ENCODE data around the gene EIF2S3. TPM values are rescaled to one million over a fixed set of nuclear protein-coding genes. Genes with fewer than 3 reads are reported as not detected.

EIF2S3 gene
- total and polyA plus RNA-seq, 2 donors (not counting 1 experiment from before 2014, with no cell fraction given) = 125 to 272 TPM

GRCh38 chrX:24113181-24113580 is 58.4 kb downstream of the EIF2S3 start:
- no peaks in the 10 kb centered on the region for H3K27me3 ChIP-seq (replicated peaks in 1 of 4; ENCODE audit: control extremely low read depth in 1 of 4, control insufficient read depth in 3 of 4, insufficient read depth in 4 of 4, low read length in 3 of 4)
- WGBS (ENCODE audit: insufficient coverage) = no CpG with 5 or more reads among the region's 2 CpGs
- H3K36me3 ChIP-seq (replicated peaks in 1 of 2; ENCODE audit: control extremely low read depth in 1 of 2, control insufficient read depth in 1 of 2, extremely low read depth in 1 of 2, insufficient read depth in 2 of 2, low read length in 1 of 2) = no peaks in the 10 kb centered on the region
- Mint-ChIP-seq H3K4me3 (no peak overlapping the region), H3K9me3 (ENCODE audit: insufficient read depth) (no peaks in the 10 kb centered on the region), H3K27ac (no peak overlapping the region), H3K4me1 (no peaks in the 10 kb centered on the region), H3K27me3 (no peaks in the 10 kb centered on the region)
- H3K9me3 ChIP-seq (ENCODE audit: control extremely low read depth in 1 of 3, control insufficient read depth in 2 of 3, insufficient read depth in 1 of 3, low read length in 2 of 3) = no peaks in the 10 kb centered on the region
- H3K79me2 ChIP-seq (ENCODE audit: control insufficient read depth, insufficient read depth, low read length) = no peaks in the 10 kb centered on the region
- DNase-seq (no peak), ATAC-seq (ENCODE audit: low read depth) (no peak)
- POLR2A ChIA-PET = no interaction called here
- H3K4me2 ChIP-seq (replicated peaks; ENCODE audit: low read depth, low read length, poor library complexity, severe bottlenecking) = no peak overlapping the region
- H3K27ac ChIP-seq (ENCODE audit: low read length in 2 of 2) = no peak overlapping the region
- no peak overlapping the region for H2AFZ ChIP-seq (ENCODE audit: insufficient read depth, low read depth, low read length, poor library complexity, severe bottlenecking)
- no peak overlapping the region for H3K9ac ChIP-seq (ENCODE audit: low read length)
- CTCF ChIA-PET = no interaction called here
- no peak overlapping the region for H3K4me3 ChIP-seq (ENCODE audit: control extremely low read depth in 1 of 5, extremely low read depth in 1 of 5, insufficient read depth in 1 of 5, low read depth in 2 of 5, low read length in 4 of 5)
- H4K20me1 ChIP-seq (ENCODE audit: control insufficient read depth, insufficient read depth, low read length, poor library complexity, severe bottlenecking) = no peaks in the 10 kb centered on the region
- intact Hi-C loops (cut with micrococcal nuclease) = no loop called here
- TF ChIP-seq CTCF (IDR thresholded peaks at IDR 0.05) = no peak
- TF ChIP-seq EZH2 (IDR thresholded peaks at IDR 0.05; ENCODE audit: borderline replicate concordance, insufficient read depth, low read depth, low read length, poor library complexity, severe bottlenecking) = no peak
- no peaks in the 10 kb centered on the region for H3K4me1 ChIP-seq (ENCODE audit: control insufficient read depth in 2 of 2, insufficient read depth in 2 of 2, low read length in 2 of 2)

- H3K27ac Mint-ChIP-seq = no peak overlapping the region
- DNase-seq = no peak
- no peaks in the 10 kb centered on the region for H3K9me3 Mint-ChIP-seq (ENCODE audit: insufficient read depth)
- H3K9me3 ChIP-seq (ENCODE audit: control extremely low read depth in 1 of 3, control insufficient read depth in 2 of 3, insufficient read depth in 1 of 3, low read length in 2 of 3) = no peaks in the 10 kb centered on the region
- intact Hi-C loops (cut with micrococcal nuclease) = no loop called here
- TF ChIP-seq CTCF (IDR thresholded peaks at IDR 0.05) (no peak), EZH2 (IDR thresholded peaks at IDR 0.05; ENCODE audit: borderline replicate concordance, insufficient read depth, low read depth, low read length, poor library complexity, severe bottlenecking) (no peak)
- no peak overlapping the region for H3K4me2 ChIP-seq (replicated peaks; ENCODE audit: low read depth, low read length, poor library complexity, severe bottlenecking)
- POLR2A ChIA-PET = no interaction called here
- H3K27me3 ChIP-seq (replicated peaks in 1 of 4; ENCODE audit: control extremely low read depth in 1 of 4, control insufficient read depth in 3 of 4, insufficient read depth in 4 of 4, low read length in 3 of 4) = no peaks in the 10 kb centered on the region
- no peak overlapping the region for H3K27ac ChIP-seq (ENCODE audit: low read length in 2 of 2)
- CTCF ChIA-PET = no interaction called here
- no peak overlapping the region for H2AFZ ChIP-seq (ENCODE audit: insufficient read depth, low read depth, low read length, poor library complexity, severe bottlenecking)
- 83% methylated on average over 1 of the region's 3 CpGs for whole genome bisulfite sequencing (ENCODE audit: insufficient coverage)
- H3K79me2 ChIP-seq (ENCODE audit: control insufficient read depth, insufficient read depth, low read length) = no peaks in the 10 kb centered on the region
- no peaks in the 10 kb centered on the region for H3K27me3 Mint-ChIP-seq
- H4K20me1 ChIP-seq (ENCODE audit: control insufficient read depth, insufficient read depth, low read length, poor library complexity, severe bottlenecking) = no peaks in the 10 kb centered on the region
- no peaks in the 10 kb centered on the region for H3K36me3 ChIP-seq (replicated peaks in 1 of 2; ENCODE audit: control extremely low read depth in 1 of 2, control insufficient read depth in 1 of 2, extremely low read depth in 1 of 2, insufficient read depth in 2 of 2, low read length in 1 of 2)
- no peaks in the 10 kb centered on the region for H3K4me1 Mint-ChIP-seq
- no peaks in the 10 kb centered on the region for H3K4me1 ChIP-seq (ENCODE audit: control insufficient read depth in 2 of 2, insufficient read depth in 2 of 2, low read length in 2 of 2)
- no peak overlapping the region for H3K4me3 Mint-ChIP-seq
- ATAC-seq (ENCODE audit: low read depth) = no peak
- no peak overlapping the region for H3K9ac ChIP-seq (ENCODE audit: low read length)
- H3K4me3 ChIP-seq (ENCODE audit: control extremely low read depth in 1 of 5, extremely low read depth in 1 of 5, insufficient read depth in 1 of 5, low read depth in 2 of 5, low read length in 4 of 5) = no peak overlapping the region
These were observed 62.5 kb downstream of the EIF2S3 start for GRCh38 chrX:24117258-24117657.

All from B cell (primary cell).